GM18868 (cell line): ENCODE results near the gene AVPR1B.
"Not testable (repeated sequence)": the region's sequence is repeated elsewhere in the genome, so short reads cannot be mapped to it uniquely, and the experiment has no call there.

Experiments
- ATAC-seq: cut with Tn5 transposase; IDR thresholded peaks from one replicate; pipeline ENCODE4 v1.9.1; 2021; ENCODE audit warnings: mild to moderate bottlenecking, moderate library complexity; ENCODE audit not compliant: unreplicated experiment

The AVPR1B gene

GRCh38 chr1:206082831-206083695, 34.1 kb downstream of the AVPR1B start:
- ATAC-seq, result no peak

DNA sequence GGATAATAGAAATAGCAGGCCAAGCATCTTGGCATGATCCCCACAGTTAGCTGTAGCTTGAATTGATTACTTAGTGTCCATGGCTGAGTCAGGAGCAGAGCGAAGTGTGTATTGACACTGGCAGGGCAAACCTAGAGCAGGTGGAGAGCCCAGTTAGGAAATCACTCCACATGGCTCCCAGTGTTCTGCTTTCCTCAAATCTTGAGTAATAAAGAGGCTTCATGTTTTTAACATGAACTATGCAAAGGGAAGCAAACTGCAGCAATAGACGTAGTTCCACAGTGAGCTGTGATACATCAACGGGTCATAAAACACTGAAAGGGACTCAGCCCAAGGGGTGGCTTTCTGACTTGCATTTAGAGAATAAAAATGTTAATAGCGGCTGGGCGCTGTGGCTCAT, 35.3 kb downstream of the AVPR1B start:
- ATAC-seq, result no peak

DNA sequence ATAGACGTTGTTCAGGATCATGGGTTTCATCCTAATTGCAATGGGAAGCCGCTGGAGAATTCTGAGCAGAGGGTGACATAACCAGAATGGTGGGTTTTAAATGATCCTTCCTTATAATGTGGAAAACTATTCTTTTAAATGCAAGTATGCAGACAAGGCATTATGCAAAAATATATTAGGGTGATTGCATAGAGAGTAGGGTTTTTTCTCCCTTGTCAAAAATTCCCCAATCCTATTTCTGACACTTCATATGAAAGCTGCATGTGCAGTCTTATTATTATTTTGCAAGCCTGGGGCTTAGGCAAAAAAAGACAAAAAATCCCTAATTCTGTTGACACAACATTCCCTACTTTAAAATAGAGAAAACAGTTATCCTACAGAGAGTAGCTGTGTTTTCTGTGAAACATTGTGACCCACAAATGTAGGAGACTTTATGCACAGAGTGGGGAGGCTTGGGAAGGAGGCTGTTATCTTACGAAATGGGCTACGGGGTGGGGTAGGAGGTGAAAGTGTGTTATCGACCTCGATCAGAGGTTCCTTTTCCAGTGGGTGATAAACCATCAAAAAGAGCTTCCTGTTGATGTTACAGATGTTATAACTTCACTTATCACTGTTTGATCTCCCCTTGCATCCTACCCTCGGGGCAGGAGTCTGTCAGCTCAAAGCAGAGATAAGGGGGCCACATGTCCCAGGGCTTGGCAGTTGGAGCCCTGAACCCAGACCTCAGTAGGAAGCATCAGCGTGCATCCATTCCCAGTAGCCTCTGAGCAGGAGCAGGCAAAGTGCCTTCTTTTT, 37.0 kb downstream of the AVPR1B start:
- ATAC-seq, result no peak

DNA sequence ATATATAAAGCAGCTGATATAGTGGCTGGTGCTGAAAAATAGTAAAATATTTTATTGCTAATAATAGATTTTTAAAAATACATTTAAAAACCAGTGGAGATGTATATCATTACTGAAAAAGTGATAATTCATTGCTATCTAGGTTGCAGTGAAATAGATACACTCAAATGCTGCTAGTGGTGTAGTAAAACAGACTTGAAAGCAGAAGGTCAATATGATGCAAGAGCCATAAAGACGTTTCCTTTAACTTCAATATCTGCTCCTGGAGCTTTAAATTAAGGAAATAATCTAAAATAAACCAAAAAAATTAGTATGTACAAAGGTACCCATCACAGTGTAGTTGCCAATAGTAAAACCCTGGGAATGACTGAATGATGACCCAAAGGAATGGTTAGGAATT, 38.1 kb downstream of the AVPR1B start:
- ATAC-seq, result no peak

- no peak for ATAC-seq
These were observed 41.1 kb downstream of the AVPR1B start for GRCh38 chr1:206075786-206076755.

DNA sequence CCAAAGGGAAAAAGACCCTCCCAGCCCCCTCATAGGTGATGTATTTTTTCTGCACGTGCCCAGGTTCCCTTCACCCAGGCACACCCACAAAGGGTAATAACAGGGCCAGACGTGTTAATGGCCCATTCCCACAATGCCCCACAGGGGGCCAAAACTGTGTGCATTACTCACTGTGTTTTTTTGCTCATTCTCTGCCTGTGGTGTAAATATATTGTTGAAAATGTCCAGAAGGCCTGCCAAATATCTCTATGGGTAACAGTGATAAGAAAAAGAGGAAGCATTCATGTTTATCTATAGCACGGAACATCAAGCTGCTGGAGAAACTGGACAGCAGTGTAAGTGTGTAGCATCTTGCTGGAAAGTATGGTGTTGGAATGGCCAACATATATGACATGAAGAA, 42.3 kb downstream of the AVPR1B start:
- ATAC-seq, result no peak

- no peak for ATAC-seq
These were observed 46.4 kb downstream of the AVPR1B start for GRCh38 chr1:206070627-206071304.

DNA sequence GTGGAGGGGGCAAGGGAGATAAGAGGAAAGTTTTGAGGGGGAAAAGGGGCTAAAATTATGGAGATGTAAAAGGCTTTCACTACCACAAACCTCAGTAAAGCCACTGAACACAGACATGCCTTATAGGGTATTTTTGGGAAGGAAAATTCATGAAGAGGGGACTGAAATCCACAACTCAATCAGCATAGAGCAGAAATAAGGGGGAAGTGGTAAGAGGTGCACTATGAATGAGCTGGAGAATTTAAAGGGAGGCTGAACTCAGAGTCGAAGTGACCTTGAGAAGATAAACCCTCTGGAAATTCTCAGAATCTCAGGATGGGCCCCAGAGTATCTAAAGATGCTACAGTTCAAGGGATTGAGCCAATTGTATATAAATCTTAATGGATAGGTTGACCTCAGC, 48.9 kb downstream of the AVPR1B start:
- no peak for ATAC-seq

DNA sequence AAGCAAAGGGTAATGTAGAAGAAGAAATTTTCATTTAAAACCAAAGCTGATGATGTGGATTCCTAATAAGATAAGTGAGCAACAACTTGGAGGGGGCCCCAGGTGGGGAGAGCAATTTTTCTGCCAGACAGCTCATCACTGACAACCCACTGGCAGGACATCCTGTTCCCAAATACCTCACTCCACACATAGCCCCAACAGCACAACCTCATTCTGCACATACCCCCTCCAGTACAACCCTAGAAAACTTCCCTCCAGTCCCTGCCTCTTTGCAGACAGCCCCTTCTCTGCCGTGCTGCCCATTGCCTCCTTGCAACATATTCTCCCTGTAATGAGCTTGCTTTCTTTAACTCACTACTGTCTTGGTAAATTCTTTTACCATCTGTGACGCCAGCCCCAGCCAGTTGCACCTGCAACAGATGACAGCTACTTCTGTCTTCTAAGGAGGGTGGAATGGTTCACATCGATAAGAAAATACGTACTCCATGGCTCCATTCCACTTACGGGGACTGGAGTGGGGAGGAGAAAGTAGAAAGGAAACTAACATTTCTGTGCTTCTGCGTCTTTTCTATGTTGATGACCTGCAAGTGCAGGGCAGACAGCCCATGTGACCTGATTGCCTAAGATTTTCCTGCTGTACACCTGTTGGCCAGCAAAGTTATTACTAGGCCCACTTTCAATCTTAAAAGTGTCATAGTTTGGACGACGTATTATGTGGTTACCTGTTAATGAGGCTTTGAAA, 49.5 kb downstream of the AVPR1B start:
- no peak for ATAC-seq

DNA sequence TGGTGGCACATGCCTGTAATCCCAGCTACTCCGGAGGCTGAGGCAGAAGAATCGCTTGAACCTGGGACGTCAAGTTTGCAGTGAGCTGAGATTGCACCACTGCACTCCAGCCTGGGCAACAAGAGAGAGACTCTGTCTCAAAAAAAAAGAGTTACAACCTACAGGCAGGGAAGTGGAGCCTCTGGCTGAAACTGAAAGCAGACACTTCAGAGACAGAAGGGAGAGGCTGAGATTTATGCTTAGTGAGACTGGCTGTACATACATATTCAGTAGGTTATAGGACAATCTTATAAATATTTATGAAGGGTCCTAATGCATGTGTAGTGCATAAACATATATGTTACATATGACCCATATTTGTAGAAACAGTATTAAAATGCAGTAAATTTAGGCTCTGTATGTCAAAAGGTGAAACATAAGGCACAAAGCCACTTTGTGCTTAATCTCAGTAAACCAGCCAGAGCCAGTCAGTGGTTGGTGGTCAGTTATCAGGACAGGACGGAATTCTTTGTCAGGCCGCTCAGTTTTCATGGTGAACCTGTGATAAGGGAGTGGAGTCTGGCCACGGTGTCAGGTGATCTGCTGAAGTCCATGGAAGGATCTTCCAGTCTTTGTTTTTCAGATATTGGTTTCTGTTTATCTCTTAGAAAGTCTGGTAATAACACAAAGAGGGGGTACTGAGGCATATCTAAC, 50.6 kb downstream of the AVPR1B start:
- ATAC-seq, result peak; percentile 69

GRCh38 chr1:206065547-206066145, 51.5 kb downstream of the AVPR1B start:
- ATAC-seq, result no peak

GRCh38 chr1:206064501-206064900, 52.7 kb downstream of the AVPR1B start:
- ATAC-seq, result not testable (repeated sequence)

- ATAC-seq, result not testable (repeated sequence)
These were observed 53.2 kb downstream of the AVPR1B start for GRCh38 chr1:206064001-206064400.

- no peak for ATAC-seq
These were observed 54.7 kb downstream of the AVPR1B start for GRCh38 chr1:206062464-206062863.

- ATAC-seq, result no peak
These were observed 56.3 kb downstream of the AVPR1B start for GRCh38 chr1:206060844-206061243.
